WERI-Rb-1 (cell line): ENCODE results near the gene PDCD1.

Experiments used
- DNase-seq: peaks from one replicate; pipeline ENCODE4 v3.0.0-alpha.2; 2020
- H3K27ac ChIP-seq: fragments of 250-450 bp; sonication (Bioruptor Pico); 2 replicates; pipeline ENCODE4 v1.5.1; 2020; ENCODE audit warnings: mild to moderate bottlenecking, moderate library complexity
- H3K27me3 ChIP-seq: fragments of 250-450 bp; sonication (Bioruptor Pico); 2 replicates; pipeline ENCODE4 v1.5.1; 2021; ENCODE audit warnings: mild to moderate bottlenecking, low read depth, moderate library complexity; ENCODE audit not compliant: insufficient read depth, severe bottlenecking
- H3K36me3 ChIP-seq: fragments of 250-450 bp; sonication (Bioruptor Pico); 2 replicates; pipeline ENCODE4 v1.5.1; 2020; ENCODE audit warnings: mild to moderate bottlenecking, moderate library complexity
- H3K4me3 ChIP-seq: 2 replicates; pipeline ENCODE4 v1.5.1; 2011; ENCODE audit warnings: low read depth, mild to moderate bottlenecking, control low read depth, low read length
- H3K9me3 ChIP-seq: fragments of 250-450 bp; sonication (Bioruptor Pico); 2 replicates; pipeline ENCODE4 v1.5.1; 2021; ENCODE audit warnings: mild to moderate bottlenecking, moderate library complexity; ENCODE audit not compliant: severe bottlenecking
- CTCF ChIP-seq: IDR thresholded peaks from 2 replicates; pipeline ENCODE4 v1.5.1; 2011; ENCODE audit warnings: low read depth, mild to moderate bottlenecking, control low read depth, inconsistent platforms, low read length

The PDCD1 gene

GRCh38 chr2:241855245-241855887, 3.3 kb downstream of the PDCD1 start:
- no peak for DNase-seq
- TF ChIP-seq CTCF: no peak
- H3K27me3 ChIP-seq: no peaks in the 10 kb centered on the region

GRCh38 chr2:241854342-241855244, 4.1 kb downstream of the PDCD1 start:
- TF ChIP-seq CTCF: no peak
- no peaks in the 10 kb centered on the region for H3K27me3 ChIP-seq

More at GRCh38 chr2:241855245-241855887, 3.3 kb downstream of the PDCD1 start:
- Histone ChIP-seq H3K27ac (no peak overlapping the region), H3K4me3 (no peak overlapping the region), H3K9me3 (no peaks in the 10 kb centered on the region), H3K36me3 (no peaks in the 10 kb centered on the region)

GRCh38 chr2:241853651-241854341, 4.9 kb downstream of the PDCD1 start:
- no peak for DNase-seq

More at GRCh38 chr2:241854342-241855244, 4.1 kb downstream of the PDCD1 start:
- no peaks in the 10 kb centered on the region for H3K36me3 ChIP-seq
- no peak overlapping the region for H3K4me3 ChIP-seq
- no peaks in the 10 kb centered on the region for H3K9me3 ChIP-seq
- no peak for DNase-seq
- no peak overlapping the region for H3K27ac ChIP-seq

DNA sequence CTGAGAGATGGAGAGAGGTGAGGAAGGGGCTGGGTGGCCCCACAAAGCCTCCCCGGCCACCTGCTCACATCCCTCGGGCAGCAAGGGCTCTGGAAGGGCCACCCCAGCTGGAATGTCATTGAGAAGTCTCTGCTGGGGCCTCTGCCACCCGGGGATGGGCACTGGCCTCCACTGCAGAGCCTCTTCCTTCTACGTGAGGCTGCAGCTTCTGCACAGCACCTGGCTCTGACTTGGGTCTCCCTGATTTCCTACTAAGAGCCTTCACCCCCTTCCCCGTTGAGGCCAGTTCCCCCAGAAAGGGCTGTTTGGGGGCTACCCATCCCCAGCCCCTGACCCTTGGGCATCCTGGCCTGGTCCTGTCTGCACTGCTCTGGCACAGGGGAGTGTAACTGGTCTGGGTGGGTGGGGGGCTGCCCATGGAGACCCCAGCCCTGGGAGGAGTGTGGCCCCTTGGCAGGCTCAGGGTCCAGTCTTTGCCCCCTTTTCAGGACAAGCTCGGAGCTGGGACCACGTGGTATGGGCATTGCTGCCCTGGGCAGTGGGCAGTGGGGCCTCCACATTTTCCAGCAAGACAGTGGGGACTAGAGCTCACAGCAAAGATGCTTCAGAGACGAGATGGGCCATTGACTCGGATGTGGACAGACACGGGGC, 5.6 kb downstream of the PDCD1 start:
- TF ChIP-seq CTCF: no peak
- H3K27ac ChIP-seq: no peak overlapping the region
- no peaks in the 10 kb centered on the region for H3K9me3 ChIP-seq
- no peak overlapping the region for H3K4me3 ChIP-seq
- DNase-seq: no peak
- H3K36me3 ChIP-seq: no peaks in the 10 kb centered on the region
- no peaks in the 10 kb centered on the region for H3K27me3 ChIP-seq

More at GRCh38 chr2:241853651-241854341, 4.9 kb downstream of the PDCD1 start:
- no peaks in the 10 kb centered on the region for H3K36me3 ChIP-seq
- H3K9me3 ChIP-seq: no peaks in the 10 kb centered on the region
- H3K27ac ChIP-seq: no peak overlapping the region
- TF ChIP-seq CTCF: no peak
- no peak overlapping the region for H3K4me3 ChIP-seq
- H3K27me3 ChIP-seq: no peaks in the 10 kb centered on the region

- no peaks in the 10 kb centered on the region for H3K9me3 ChIP-seq
- H3K4me3 ChIP-seq: no peak overlapping the region
- H3K27me3 ChIP-seq: no peaks in the 10 kb centered on the region
- no peak for DNase-seq
- TF ChIP-seq CTCF: no peak
- H3K27ac ChIP-seq: no peak overlapping the region
- no peaks in the 10 kb centered on the region for H3K36me3 ChIP-seq
Measured at GRCh38 chr2:241852116-241852980, 6.3 kb downstream of the PDCD1 start.
